RWPE2 (cell line): Measurements from ENCODE around the gene ANK2.

Experiments used
- ATAC-seq: fragments of 200-7000 bp; cut with Tn5 transposase; 3 replicates; pipeline ENCODE4 v1.9.1; 2021; ENCODE audit warnings: low read depth
- DNase-seq: peaks from one replicate; pipeline ENCODE4 v3.0.0-alpha.2; 2020; ENCODE audit warnings: low spot score
- H3K27ac ChIP-seq: fragments of 450-650 bp; 2 replicates; pipeline ENCODE4 v1.5.1; 2017; ENCODE audit warnings: mild to moderate bottlenecking; ENCODE audit not compliant: poor library complexity, severe bottlenecking
- H3K27me3 ChIP-seq: fragments of 250-450 bp; sonication (Bioruptor Pico); 2 replicates; pipeline ENCODE4 v1.5.1; 2021; ENCODE audit warnings: mild to moderate bottlenecking, moderate library complexity; ENCODE audit not compliant: insufficient read depth, poor library complexity, severe bottlenecking
- H3K36me3 ChIP-seq: fragments of 250-450 bp; sonication (Bioruptor Pico); 2 replicates; pipeline ENCODE4 v1.5.1; 2020; ENCODE audit warnings: low read depth, mild to moderate bottlenecking, moderate library complexity
- H3K4me1 ChIP-seq: fragments of 250-450 bp; sonication (Bioruptor Pico); 2 replicates; pipeline ENCODE4 v1.5.1; 2021; ENCODE audit warnings: mild to moderate bottlenecking, moderate library complexity; ENCODE audit not compliant: insufficient read depth, poor library complexity, severe bottlenecking
- H3K4me3 ChIP-seq: fragments of 250-450 bp; sonication (Bioruptor Pico); 2 replicates; pipeline ENCODE4 v1.5.1; 2021; ENCODE audit warnings: mild to moderate bottlenecking, moderate library complexity; ENCODE audit not compliant: severe bottlenecking
- H3K9me3 ChIP-seq: fragments of 250-450 bp; sonication (Bioruptor Pico); 2 replicates; pipeline ENCODE4 v1.5.1; 2021; ENCODE audit warnings: mild to moderate bottlenecking, moderate library complexity; ENCODE audit not compliant: severe bottlenecking
- TF ChIP-seq, protein P1 (sequence below): fragments of 450-650 bp; IDR thresholded peaks from one replicate; pipeline ENCODE4 v1.5.1; 2017; ENCODE audit warnings: mild to moderate bottlenecking, moderate library complexity; ENCODE audit not compliant: poor library complexity, severe bottlenecking

Gene ANK2

GRCh38 chr4:113276464-113277170, 227.2 kb downstream of the ANK2 start:
- no peak for ATAC-seq
- Histone ChIP-seq H3K27ac (no peak overlapping the region), H3K36me3 (no peaks in the 10 kb centered on the region), H3K9me3 (no peaks in the 10 kb centered on the region), H3K27me3 (no peaks in the 10 kb centered on the region), H3K4me1 (no peaks in the 10 kb centered on the region), H3K4me3 (no peak overlapping the region)
- DNase-seq: no peak
- TF ChIP-seq, protein P1, sequence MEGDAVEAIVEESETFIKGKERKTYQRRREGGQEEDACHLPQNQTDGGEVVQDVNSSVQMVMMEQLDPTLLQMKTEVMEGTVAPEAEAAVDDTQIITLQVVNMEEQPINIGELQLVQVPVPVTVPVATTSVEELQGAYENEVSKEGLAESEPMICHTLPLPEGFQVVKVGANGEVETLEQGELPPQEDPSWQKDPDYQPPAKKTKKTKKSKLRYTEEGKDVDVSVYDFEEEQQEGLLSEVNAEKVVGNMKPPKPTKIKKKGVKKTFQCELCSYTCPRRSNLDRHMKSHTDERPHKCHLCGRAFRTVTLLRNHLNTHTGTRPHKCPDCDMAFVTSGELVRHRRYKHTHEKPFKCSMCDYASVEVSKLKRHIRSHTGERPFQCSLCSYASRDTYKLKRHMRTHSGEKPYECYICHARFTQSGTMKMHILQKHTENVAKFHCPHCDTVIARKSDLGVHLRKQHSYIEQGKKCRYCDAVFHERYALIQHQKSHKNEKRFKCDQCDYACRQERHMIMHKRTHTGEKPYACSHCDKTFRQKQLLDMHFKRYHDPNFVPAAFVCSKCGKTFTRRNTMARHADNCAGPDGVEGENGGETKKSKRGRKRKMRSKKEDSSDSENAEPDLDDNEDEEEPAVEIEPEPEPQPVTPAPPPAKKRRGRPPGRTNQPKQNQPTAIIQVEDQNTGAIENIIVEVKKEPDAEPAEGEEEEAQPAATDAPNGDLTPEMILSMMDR: no peak

DNA sequence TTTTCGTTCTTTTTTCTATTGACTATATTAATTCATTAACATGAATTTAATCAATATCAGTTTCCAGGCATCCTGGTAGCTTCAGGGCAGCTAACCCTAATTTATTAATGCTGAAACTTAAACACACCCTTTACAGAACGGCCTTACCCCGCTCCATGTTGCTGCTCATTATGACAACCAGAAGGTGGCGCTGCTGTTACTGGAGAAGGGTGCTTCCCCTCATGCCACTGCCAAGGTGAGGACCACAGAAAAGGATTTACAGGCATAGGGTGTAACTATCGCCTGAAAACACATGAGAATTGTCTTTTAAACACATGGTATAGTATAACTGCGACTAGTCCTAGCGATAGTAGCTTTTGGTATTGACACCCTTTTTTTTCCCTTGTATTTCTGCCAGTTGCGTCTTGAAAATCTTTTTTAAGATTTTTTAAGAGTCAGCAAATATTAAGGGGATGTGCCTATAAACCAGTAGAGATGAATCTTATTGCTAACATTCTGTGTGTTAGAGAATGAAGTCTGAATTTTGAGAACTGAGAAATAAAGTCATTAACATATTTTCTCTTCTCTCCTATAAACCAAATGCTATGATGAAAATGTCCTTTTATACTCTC, 229.0 kb downstream of the ANK2 start:
- ATAC-seq (peak; percentile 84), DNase-seq (no peak)
- no peaks in the 10 kb centered on the region for H3K9me3 ChIP-seq

GRCh38 chr4:113285501-113285900, 236.0 kb downstream of the ANK2 start:
- H3K4me3 ChIP-seq: no peak overlapping the region
- H3K4me1 ChIP-seq: no peaks in the 10 kb centered on the region
- H3K9me3 ChIP-seq: no peaks in the 10 kb centered on the region
- ATAC-seq (no peak), DNase-seq (no peak)
- no peaks in the 10 kb centered on the region for H3K27me3 ChIP-seq
- no peak overlapping the region for H3K27ac ChIP-seq
- no peaks in the 10 kb centered on the region for H3K36me3 ChIP-seq
- TF ChIP-seq, protein P1: no peak

More for the DNA sequence above, 229.0 kb downstream of the ANK2 start:
- no peaks in the 10 kb centered on the region for H3K36me3 ChIP-seq
- no peak overlapping the region for H3K4me3 ChIP-seq
- no peaks in the 10 kb centered on the region for H3K4me1 ChIP-seq
- no peak overlapping the region for H3K27ac ChIP-seq
- TF ChIP-seq, protein P1: peak; percentile 80
- no peaks in the 10 kb centered on the region for H3K27me3 ChIP-seq

DNA sequence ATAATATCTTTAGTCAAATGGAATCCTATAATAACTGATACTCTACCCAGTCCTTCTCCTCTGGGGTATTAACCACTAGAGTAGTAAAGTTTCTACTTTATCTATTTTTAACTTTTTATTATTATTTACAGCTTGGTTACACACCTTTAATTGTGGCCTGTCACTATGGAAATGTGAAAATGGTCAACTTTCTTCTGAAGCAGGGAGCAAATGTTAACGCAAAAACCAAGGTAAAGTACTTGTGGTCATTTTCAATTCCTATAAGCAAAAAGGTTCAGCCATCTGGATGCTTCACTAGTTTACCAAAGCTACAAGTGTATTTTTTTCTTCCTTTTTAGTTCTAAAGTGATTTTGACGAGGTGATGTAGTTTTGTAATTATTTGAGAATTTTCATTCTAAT, 238.8 kb downstream of the ANK2 start:
- no peak for ATAC-seq
- no peaks in the 10 kb centered on the region for H3K36me3 ChIP-seq
- DNase-seq: no peak
- no peaks in the 10 kb centered on the region for H3K4me1 ChIP-seq
- H3K27me3 ChIP-seq: no peaks in the 10 kb centered on the region
- TF ChIP-seq, protein P1: no peak
- no peak overlapping the region for H3K4me3 ChIP-seq
- no peaks in the 10 kb centered on the region for H3K9me3 ChIP-seq
- no peak overlapping the region for H3K27ac ChIP-seq

DNA sequence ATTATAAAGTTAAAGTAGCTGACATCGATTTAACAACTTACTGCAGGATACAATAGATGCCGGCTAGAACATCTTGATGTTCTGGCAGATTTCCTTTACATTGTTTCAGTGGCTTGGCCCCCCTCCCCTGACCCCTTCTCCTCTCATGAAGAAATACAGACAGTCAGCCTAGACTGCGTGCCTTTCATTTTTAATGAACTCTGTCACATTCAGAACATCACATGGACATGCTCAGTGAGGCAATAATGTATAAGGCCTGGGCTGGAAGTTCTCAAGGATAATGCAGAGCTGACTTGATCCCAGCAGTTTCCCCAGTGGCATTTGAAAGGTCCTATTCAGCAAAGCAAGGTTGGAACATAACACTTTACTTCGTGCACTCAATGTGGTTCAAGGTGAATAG, 239.2 kb downstream of the ANK2 start:
- no peak overlapping the region for H3K27ac ChIP-seq

More for the DNA sequence above, 239.2 kb downstream of the ANK2 start:
- DNase-seq (no peak), ATAC-seq (no peak)
- Histone ChIP-seq H3K27me3 (no peaks in the 10 kb centered on the region), H3K4me1 (no peaks in the 10 kb centered on the region), H3K4me3 (no peak overlapping the region), H3K36me3 (no peaks in the 10 kb centered on the region), H3K9me3 (no peaks in the 10 kb centered on the region)
- TF ChIP-seq, protein P1: no peak
